ENCODE data around the gene RNF220. TPM values are rescaled to one million over a fixed set of nuclear protein-coding genes. Genes with fewer than 3 reads are reported as not detected.

RNF220 gene
- total and polyA plus RNA-seq, 2 of the 13 experiments (the other 11 are each of a cell fraction or from before 2014, with no cell fraction given): 48.2 to 72.1 TPM

GRCh38 chr1:44453798-44454349, 48.8 kb downstream of the RNF220 start (continued):
- TF ChIP-seq, protein P1, sequence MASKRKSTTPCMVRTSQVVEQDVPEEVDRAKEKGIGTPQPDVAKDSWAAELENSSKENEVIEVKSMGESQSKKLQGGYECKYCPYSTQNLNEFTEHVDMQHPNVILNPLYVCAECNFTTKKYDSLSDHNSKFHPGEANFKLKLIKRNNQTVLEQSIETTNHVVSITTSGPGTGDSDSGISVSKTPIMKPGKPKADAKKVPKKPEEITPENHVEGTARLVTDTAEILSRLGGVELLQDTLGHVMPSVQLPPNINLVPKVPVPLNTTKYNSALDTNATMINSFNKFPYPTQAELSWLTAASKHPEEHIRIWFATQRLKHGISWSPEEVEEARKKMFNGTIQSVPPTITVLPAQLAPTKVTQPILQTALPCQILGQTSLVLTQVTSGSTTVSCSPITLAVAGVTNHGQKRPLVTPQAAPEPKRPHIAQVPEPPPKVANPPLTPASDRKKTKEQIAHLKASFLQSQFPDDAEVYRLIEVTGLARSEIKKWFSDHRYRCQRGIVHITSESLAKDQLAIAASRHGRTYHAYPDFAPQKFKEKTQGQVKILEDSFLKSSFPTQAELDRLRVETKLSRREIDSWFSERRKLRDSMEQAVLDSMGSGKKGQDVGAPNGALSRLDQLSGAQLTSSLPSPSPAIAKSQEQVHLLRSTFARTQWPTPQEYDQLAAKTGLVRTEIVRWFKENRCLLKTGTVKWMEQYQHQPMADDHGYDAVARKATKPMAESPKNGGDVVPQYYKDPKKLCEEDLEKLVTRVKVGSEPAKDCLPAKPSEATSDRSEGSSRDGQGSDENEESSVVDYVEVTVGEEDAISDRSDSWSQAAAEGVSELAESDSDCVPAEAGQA (IDR thresholded peaks at IDR 0.05; ENCODE audit: low read depth): no peak
- TF ChIP-seq, protein P1 (CRISPR knock-in tag; IDR thresholded peaks at IDR 0.05; ENCODE audit: borderline replicate concordance): no peak
- peak; percentile 57 for TF ChIP-seq MAFF (IDR thresholded peaks at IDR 0.05; ENCODE audit: low read depth, low read length)

GRCh38 chr1:44454704-44455103, 49.6 kb downstream of the RNF220 start:
- Histone ChIP-seq H3K4me1 (ENCODE audit: insufficient read depth, low read length) (no peaks in the 10 kb centered on the region), H3K9me3 (ENCODE audit: low read length) (no peaks in the 10 kb centered on the region), H3K4me3 (replicated peaks in 1 of 3; ENCODE audit: insufficient read depth in 1 of 3, low read depth in 2 of 3, low read length in 3 of 3) (no peak overlapping the region), H3K9ac (ENCODE audit: insufficient read depth, low read depth, low read length) (no peak overlapping the region), H3K27ac (ENCODE audit: extremely low read length, insufficient read depth, low read length) (no peak overlapping the region), H2AFZ (ENCODE audit: low read length) (no peak overlapping the region), H3K27me3 (ENCODE audit: control insufficient read depth in 1 of 2, insufficient read depth in 2 of 2, low read length in 2 of 2) (no peaks in the 10 kb centered on the region; a peak in 2 of 5 replicates), H3K4me2 (ENCODE audit: low read depth, low read length) (no peak overlapping the region), H3K79me2 (ENCODE audit: insufficient read depth, low read length) (no peaks in the 10 kb centered on the region), H3K36me3 (replicated peaks in 1 of 2; ENCODE audit: control insufficient read depth in 1 of 2, insufficient read depth in 2 of 2, low read length in 2 of 2) (peaks cover 0 to 4% of the 10 kb centered on the region in 2 experiments; a peak in 2 of 5 replicates), H4K20me1 (ENCODE audit: insufficient read depth, low read length) (0 out of 2 replicates have a peak, but pooled peaks cover 4% of the 10 kb centered on the region)
- ChIA-PET POLR2A (no interaction called here), CTCF (ENCODE audit: low intra/inter-chr PET ratio, low total read pairs) (no interaction called here)
- ATAC-seq (no peak), DNase-seq (ENCODE audit: low spot score) (no peak), FAIRE-seq (no peak)
- 88% methylated on average over 3 of the region's 3 CpGs for WGBS (ENCODE audit: low lambda C conversion rate)
- no TSS peak for BruUV-seq (replicated peaks)
- intact Hi-C loops (cut with micrococcal nuclease; ENCODE audit: unreplicated experiment) (no loop called here), in situ Hi-C loops (cut with HindIII; ENCODE audit: extremely low pct_ligation_motif_present, low pct_unique_long_range_greater_than_20kb) (no loop called here)
- TF ChIP-seq RBM22 (optimal IDR thresholded peaks at IDR 0.05; ENCODE audit: low read length) (no peak), ZSCAN29 (CRISPR knock-in tag; conservative IDR thresholded peaks at IDR 0.05) (no peak), FOXC1 (CRISPR knock-in tag; IDR thresholded peaks at IDR 0.05; ENCODE audit: borderline replicate concordance) (no peak), KLF15 (CRISPR knock-in tag; IDR thresholded peaks at IDR 0.05; ENCODE audit: borderline replicate concordance) (no peak), SMAD3 (CRISPR knock-in tag; IDR thresholded peaks at IDR 0.05) (no peak), ZFX (CRISPR knock-in tag; IDR thresholded peaks at IDR 0.05; ENCODE audit: low read depth) (no peak), ZSCAN22 (CRISPR knock-in tag; IDR thresholded peaks at IDR 0.05) (no peak)
- TF ChIP-seq, protein P2, sequence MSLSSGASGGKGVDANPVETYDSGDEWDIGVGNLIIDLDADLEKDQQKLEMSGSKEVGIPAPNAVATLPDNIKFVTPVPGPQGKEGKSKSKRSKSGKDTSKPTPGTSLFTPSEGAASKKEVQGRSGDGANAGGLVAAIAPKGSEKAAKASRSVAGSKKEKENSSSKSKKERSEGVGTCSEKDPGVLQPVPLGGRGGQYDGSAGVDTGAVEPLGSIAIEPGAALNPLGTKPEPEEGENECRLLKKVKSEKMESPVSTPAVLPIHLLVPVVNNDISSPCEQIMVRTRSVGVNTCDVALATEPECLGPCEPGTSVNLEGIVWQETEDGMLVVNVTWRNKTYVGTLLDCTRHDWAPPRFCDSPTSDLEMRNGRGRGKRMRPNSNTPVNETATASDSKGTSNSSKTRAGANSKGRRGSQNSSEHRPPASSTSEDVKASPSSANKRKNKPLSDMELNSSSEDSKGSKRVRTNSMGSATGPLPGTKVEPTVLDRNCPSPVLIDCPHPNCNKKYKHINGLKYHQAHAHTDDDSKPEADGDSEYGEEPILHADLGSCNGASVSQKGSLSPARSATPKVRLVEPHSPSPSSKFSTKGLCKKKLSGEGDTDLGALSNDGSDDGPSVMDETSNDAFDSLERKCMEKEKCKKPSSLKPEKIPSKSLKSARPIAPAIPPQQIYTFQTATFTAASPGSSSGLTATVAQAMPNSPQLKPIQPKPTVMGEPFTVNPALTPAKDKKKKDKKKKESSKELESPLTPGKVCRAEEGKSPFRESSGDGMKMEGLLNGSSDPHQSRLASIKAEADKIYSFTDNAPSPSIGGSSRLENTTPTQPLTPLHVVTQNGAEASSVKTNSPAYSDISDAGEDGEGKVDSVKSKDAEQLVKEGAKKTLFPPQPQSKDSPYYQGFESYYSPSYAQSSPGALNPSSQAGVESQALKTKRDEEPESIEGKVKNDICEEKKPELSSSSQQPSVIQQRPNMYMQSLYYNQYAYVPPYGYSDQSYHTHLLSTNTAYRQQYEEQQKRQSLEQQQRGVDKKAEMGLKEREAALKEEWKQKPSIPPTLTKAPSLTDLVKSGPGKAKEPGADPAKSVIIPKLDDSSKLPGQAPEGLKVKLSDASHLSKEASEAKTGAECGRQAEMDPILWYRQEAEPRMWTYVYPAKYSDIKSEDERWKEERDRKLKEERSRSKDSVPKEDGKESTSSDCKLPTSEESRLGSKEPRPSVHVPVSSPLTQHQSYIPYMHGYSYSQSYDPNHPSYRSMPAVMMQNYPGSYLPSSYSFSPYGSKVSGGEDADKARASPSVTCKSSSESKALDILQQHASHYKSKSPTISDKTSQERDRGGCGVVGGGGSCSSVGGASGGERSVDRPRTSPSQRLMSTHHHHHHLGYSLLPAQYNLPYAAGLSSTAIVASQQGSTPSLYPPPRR (CRISPR knock-in tag; IDR thresholded peaks at IDR 0.05; ENCODE audit: borderline replicate concordance): no peak
